Left renal pelvis (tissue), 4 donors: ENCODE measurements around the gene ZNF283. TPM values are rescaled to one million over a fixed set of nuclear protein-coding genes. Genes with fewer than 3 reads are reported as not detected.
"Not testable (repeated sequence)": the region's sequence is repeated elsewhere in the genome, so short reads cannot be mapped to it uniquely, and the experiment has no call there.

Experiments used
- DNase-seq, 4 donors: peaks; one replicate each; pipeline ENCODE4 v3.0.0-alpha.2; 2013; ENCODE audit warnings: low read depth in 4 of 4, low spot score in 3 of 4
- polyA plus RNA-seq, 4 donors: library from polyadenylated mRNA; unstranded; fragments of 120-200 nt; gene quantifications; one replicate each; pipeline ENCODE4 v1.2.1, GENCODE V29; 2013; ENCODE audit not compliant: insufficient read length in 4 of 4

The ZNF283 gene
- polyA plus RNA-seq, 4 donors, result 11.4 to 21.8 (median 13.6) TPM

- no peak for DNase-seq
Observed at GRCh38 chr19:43842007-43842406, 14.9 kb downstream of the ZNF283 start.

- no peak for DNase-seq
Observed at GRCh38 chr19:43847246-43847645, 20.1 kb downstream of the ZNF283 start.

- DNase-seq, result no peak
Observed at GRCh38 chr19:43847884-43848283, 20.8 kb downstream of the ZNF283 start.

GRCh38 chr19:43848821-43849220, 21.7 kb downstream of the ZNF283 start:
- no peak for DNase-seq

GRCh38 chr19:43858174-43858573, 31.1 kb downstream of the ZNF283 start:
- no peak for DNase-seq

- DNase-seq, result not testable (repeated sequence)
Observed at GRCh38 chr19:43866923-43867322, 39.8 kb downstream of the ZNF283 start.

GRCh38 chr19:43872547-43873336, 45.6 kb downstream of the ZNF283 start:
- no peak for DNase-seq

GRCh38 chr19:43880483-43880882, 53.4 kb downstream of the ZNF283 start:
- no peak for DNase-seq

GRCh38 chr19:43883864-43884263, 56.7 kb downstream of the ZNF283 start, which contains the start of gene ZNF404:
TSS of gene ZNF404 (minus strand) at chr19:43883964.
- DNase-seq, result no peak

GRCh38 chr19:43895727-43896308, 68.7 kb downstream of the ZNF283 start:
- DNase-seq, result no peak

Other genes with a start within 250 kb of the ZNF283 start
- 10 to 100 TPM; 12.0 to 22.0 (median 17.2) TPM for gene IRGQ, start 231.2 kb upstream of the ZNF283 start, polyA plus RNA-seq
- 10 to 100 TPM in 3 of 4 donors, 1 to 10 TPM in 1; 9.8 to 12.5 (median 11.2) TPM for gene ZNF576, start 230.7 kb upstream of the ZNF283 start, polyA plus RNA-seq
- 1 to 10 TPM in 2 of 4 donors, under 1 TPM in 2; 0.41 to 2.3 (median 1.2) TPM for gene SRRM5, start 215.2 kb upstream of the ZNF283 start, polyA plus RNA-seq
- gene ZNF428, start 207.7 kb upstream of the ZNF283 start, polyA plus RNA-seq, result 100 to 1,000 TPM in 1 of 4 donors, 10 to 100 TPM in 3; 75.2 to 118 (median 83.7) TPM
- gene CADM4, start 187.5 kb upstream of the ZNF283 start, polyA plus RNA-seq, result 10 to 100 TPM; 30.7 to 54.3 (median 43.1) TPM
- gene PLAUR, start 157.2 kb upstream of the ZNF283 start, polyA plus RNA-seq, result 10 to 100 TPM in 3 of 4 donors, 1 to 10 TPM in 1; 6.2 to 12.8 (median 10.6) TPM
- not detected for gene IRGC, start 111.2 kb upstream of the ZNF283 start, polyA plus RNA-seq
- 10 to 100 TPM; 39.9 to 67.8 (median 46.7) TPM for gene SMG9, start 72.4 kb upstream of the ZNF283 start, polyA plus RNA-seq
- 1 to 10 TPM in 3 of 4 donors, under 1 TPM in 1; 0.96 to 3.4 (median 1.5) TPM for gene KCNN4, start 46.3 kb upstream of the ZNF283 start, polyA plus RNA-seq
- under 1 TPM; 0.24 to 0.58 (median 0.42) TPM for gene LYPD5, start 24.9 kb upstream of the ZNF283 start, polyA plus RNA-seq
- gene ZNF404, start 56.6 kb downstream of the ZNF283 start, polyA plus RNA-seq, result 10 to 100 TPM; 10.5 to 14.2 (median 11.8) TPM
- 10 to 100 TPM; 25.2 to 30.3 (median 27.8) TPM for gene ZNF45, start 108.0 kb downstream of the ZNF283 start, polyA plus RNA-seq
- gene ZNF221, start 123.9 kb downstream of the ZNF283 start, polyA plus RNA-seq, result 1 to 10 TPM; 5.4 to 7.9 (median 6.3) TPM
- 10 to 100 TPM; 10.7 to 17.2 (median 16.4) TPM for gene ZNF155, start 156.9 kb downstream of the ZNF283 start, polyA plus RNA-seq
- 1 to 10 TPM; 5.9 to 7.8 (median 7.0) TPM for gene ZNF230, start 175.6 kb downstream of the ZNF283 start, polyA plus RNA-seq
- gene ZNF222, start 198.1 kb downstream of the ZNF283 start, polyA plus RNA-seq, result 10 to 100 TPM in 1 of 4 donors, 1 to 10 TPM in 3; 9.2 to 10.4 (median 9.6) TPM
- 10 to 100 TPM in 3 of 4 donors, 1 to 10 TPM in 1; 7.5 to 14.4 (median 13.6) TPM for gene ZNF223, start 224.7 kb downstream of the ZNF283 start, polyA plus RNA-seq
- gene ZNF284, start 244.8 kb downstream of the ZNF283 start, polyA plus RNA-seq, result 1 to 10 TPM; 3.7 to 5.8 (median 4.2) TPM